AG04449 (cell line): Measurements from ENCODE around the gene DRD4.
"Not testable (repeated sequence)": the region's sequence is repeated elsewhere in the genome, so short reads cannot be mapped to it uniquely, and the experiment has no call there.

ENCODE experiments used
- CTCF ChIA-PET: fragments of 350-600 bp; formaldehyde crosslinking; extraction: SDS; loops from one replicate; lab custom pipeline; 2021; ENCODE audit warnings: antibody characterized with exemption; lab: Yijun Ruan, JAX
- POLR2A ChIA-PET: fragments of 400-600, 350-600 bp; formaldehyde crosslinking; extraction: SDS; loops from one replicate; lab custom pipeline; 2020; ENCODE audit warnings: antibody characterized with exemption, inconsistent platforms; lab: Yijun Ruan, JAX
- DNase-seq: peaks from one replicate; pipeline ENCODE4 v3.0.0-alpha.2; 2010; ENCODE audit warnings: low read depth, low spot score
- H3K4me3 ChIP-seq: 2 replicates; pipeline ENCODE4 v1.5.1; 2011; ENCODE audit warnings: low read depth, mild to moderate bottlenecking, control low read depth, low read length
- CTCF ChIP-seq: IDR thresholded peaks from one replicate; pipeline ENCODE4 v1.5.1; 2011; ENCODE audit warnings: mild to moderate bottlenecking, moderate library complexity, low read length, control low read depth, inconsistent platforms; ENCODE audit not compliant: insufficient read depth; ENCODE audit errors: missing control alignments

DRD4 gene

GRCh38 chr11:646214-646613 lies 9.1 kb downstream of the DRD4 start:
- TF ChIP-seq CTCF = no peak
- H3K4me3 ChIP-seq = no peak overlapping the region
- no peak for DNase-seq
- ChIA-PET POLR2A (no interaction called here), CTCF (interaction anchor here (1.0 to 1.6 kb wide), 3 partner anchors 10 to 15 kb away, joined by 3 to 7 read pairs (median 4); no protein-coding TSS in a partner anchor)

- H3K4me3 ChIP-seq, CTCF ChIA-PET, POLR2A ChIA-PET, DNase-seq: not testable (repeated sequence)
These were observed 10.6 kb downstream of the DRD4 start for GRCh38 chr11:647672-648158.

GRCh38 chr11:650482-650881 lies 13.4 kb downstream of the DRD4 start:
- CTCF ChIA-PET = interaction anchor here (0.6 to 0.9 kb wide), 2 partner anchors 11 to 12 kb away, joined by 3 read pairs; no protein-coding TSS in a partner anchor
- no peak for TF ChIP-seq CTCF
- POLR2A ChIA-PET = no interaction called here
- DNase-seq = no peak
- H3K4me3 ChIP-seq = no peak overlapping the region

GRCh38 chr11:653136-653535 lies 16.1 kb downstream of the DRD4 start:
- POLR2A ChIA-PET, CTCF ChIA-PET, H3K4me3 ChIP-seq, DNase-seq: not testable (repeated sequence)

GRCh38 chr11:653837-654236 lies 16.8 kb downstream of the DRD4 start:
- no peak for DNase-seq
- no peak for TF ChIP-seq CTCF
- no peak overlapping the region for H3K4me3 ChIP-seq
- ChIA-PET POLR2A (no interaction called here), CTCF (no interaction called here)

GRCh38 chr11:654444-654843 lies 17.4 kb downstream of the DRD4 start:
- H3K4me3 ChIP-seq, POLR2A ChIA-PET, DNase-seq: not testable (repeated sequence)
- CTCF ChIA-PET = interaction anchor here (1.1 kb wide), 1 partner anchor 15 kb away, joined by 3 read pairs; no protein-coding TSS in a partner anchor

- CTCF ChIA-PET = interaction anchor here (0.7 to 2.6 kb wide), 5 partner anchors 8 to 93 kb away, joined by 3 to 7 read pairs (median 3); no protein-coding TSS in a partner anchor
- no peak overlapping the region for H3K4me3 ChIP-seq
- no peak for DNase-seq
- POLR2A ChIA-PET = no interaction called here
- TF ChIP-seq CTCF = no peak
These were observed 18.1 kb downstream of the DRD4 start for GRCh38 chr11:655036-655726.

- ChIA-PET CTCF (interaction anchor here (0.6 to 2.6 kb wide), 3 partner anchors 10 to 138 kb away, joined by 3 to 7 read pairs (median 4); no protein-coding TSS in a partner anchor), POLR2A (no interaction called here)
- no peak for TF ChIP-seq CTCF
- H3K4me3 ChIP-seq = no peak overlapping the region
- no peak for DNase-seq
These were observed 19.4 kb downstream of the DRD4 start for GRCh38 chr11:656426-656825.
